ENCODE data around the gene FAM89A.

The FAM89A gene

GRCh38 chr1:231040019-231040799 lies at the start of gene FAM89A:
FAM89A (minus strand) TSS chr1:231040254; CDS start chr1:231040211, 43 bp downstream.
- TF ChIP-seq CTCF (IDR thresholded peaks at IDR 0.05; ENCODE audit: extremely low read depth, missing control alignments), result no peak
- peak; percentile 95 for DNase-seq (ENCODE audit: low spot score)

- TF ChIP-seq CTCF (IDR thresholded peaks at IDR 0.05; ENCODE audit: extremely low read depth, missing control alignments), result no peak
- no peak for DNase-seq (ENCODE audit: low spot score)
These were observed 44.3 kb upstream of the FAM89A start for GRCh38 chr1:231084353-231084752.

- no peak for TF ChIP-seq CTCF (IDR thresholded peaks at IDR 0.05; ENCODE audit: extremely low read depth, missing control alignments)
- DNase-seq (ENCODE audit: low spot score), result no peak
These were observed 39.1 kb upstream of the FAM89A start for GRCh38 chr1:231079163-231079562.

- no peak for DNase-seq (ENCODE audit: low spot score)
- no peak for TF ChIP-seq CTCF (IDR thresholded peaks at IDR 0.05; ENCODE audit: extremely low read depth, missing control alignments)
These were observed 38.2 kb upstream of the FAM89A start for GRCh38 chr1:231078250-231078649.

GRCh38 chr1:231076802-231077201 lies 36.7 kb upstream of the FAM89A start:
- TF ChIP-seq CTCF (IDR thresholded peaks at IDR 0.05; ENCODE audit: extremely low read depth, missing control alignments), result no peak
- no peak for DNase-seq (ENCODE audit: low spot score)

- DNase-seq (ENCODE audit: low spot score), result no peak
These were observed 35.4 kb upstream of the FAM89A start for GRCh38 chr1:231075497-231075896.

More at GRCh38 chr1:231075497-231075896, 35.4 kb upstream of the FAM89A start:
- TF ChIP-seq CTCF (IDR thresholded peaks at IDR 0.05; ENCODE audit: extremely low read depth, missing control alignments), result no peak
